ENCODE results near the gene ZNF76.

The ZNF76 gene

DNA sequence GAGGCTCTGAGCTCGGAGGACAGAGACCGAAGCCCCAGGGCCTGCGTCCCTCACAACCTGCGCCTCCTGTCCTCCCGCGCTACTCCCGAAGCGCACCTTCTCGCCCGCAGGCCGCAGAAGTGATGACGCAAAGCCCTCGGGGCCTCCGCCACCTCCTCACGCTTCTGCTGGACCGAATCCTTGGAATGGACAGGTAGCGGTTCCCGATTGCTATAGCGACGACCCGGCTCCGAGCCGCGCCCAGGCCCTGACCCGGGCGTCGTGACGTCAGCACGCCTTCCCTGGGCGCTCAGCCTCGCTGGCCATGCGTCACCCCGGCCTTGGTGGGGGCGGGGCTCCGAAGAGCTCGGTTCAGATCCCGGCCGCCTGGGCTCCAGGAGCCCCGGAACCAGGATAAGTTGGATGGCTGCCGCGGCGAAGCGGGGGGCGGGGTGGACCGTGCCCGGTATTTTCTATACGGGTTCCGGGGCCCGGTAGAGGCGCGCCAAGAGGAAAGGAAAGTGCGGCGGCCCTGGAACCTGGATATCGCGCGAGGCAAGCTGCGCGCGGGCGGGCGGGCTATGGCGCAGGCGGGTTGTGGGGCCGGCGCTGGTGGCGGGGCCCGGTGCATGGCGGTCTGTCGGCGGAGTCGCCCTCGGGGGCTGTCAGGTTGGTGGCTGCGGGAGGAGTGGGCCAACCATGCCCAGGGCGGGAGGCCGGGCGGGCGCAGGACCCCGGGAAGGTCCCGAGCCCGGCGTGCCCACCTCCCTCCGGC, at the start of gene ZNF76:
ZNF76 (plus strand) TSS at position 542 of the 754 bp plus-strand sequence. CDS start 21,417 bp downstream, outside the sequence.
- TF ChIP-seq, protein P1, sequence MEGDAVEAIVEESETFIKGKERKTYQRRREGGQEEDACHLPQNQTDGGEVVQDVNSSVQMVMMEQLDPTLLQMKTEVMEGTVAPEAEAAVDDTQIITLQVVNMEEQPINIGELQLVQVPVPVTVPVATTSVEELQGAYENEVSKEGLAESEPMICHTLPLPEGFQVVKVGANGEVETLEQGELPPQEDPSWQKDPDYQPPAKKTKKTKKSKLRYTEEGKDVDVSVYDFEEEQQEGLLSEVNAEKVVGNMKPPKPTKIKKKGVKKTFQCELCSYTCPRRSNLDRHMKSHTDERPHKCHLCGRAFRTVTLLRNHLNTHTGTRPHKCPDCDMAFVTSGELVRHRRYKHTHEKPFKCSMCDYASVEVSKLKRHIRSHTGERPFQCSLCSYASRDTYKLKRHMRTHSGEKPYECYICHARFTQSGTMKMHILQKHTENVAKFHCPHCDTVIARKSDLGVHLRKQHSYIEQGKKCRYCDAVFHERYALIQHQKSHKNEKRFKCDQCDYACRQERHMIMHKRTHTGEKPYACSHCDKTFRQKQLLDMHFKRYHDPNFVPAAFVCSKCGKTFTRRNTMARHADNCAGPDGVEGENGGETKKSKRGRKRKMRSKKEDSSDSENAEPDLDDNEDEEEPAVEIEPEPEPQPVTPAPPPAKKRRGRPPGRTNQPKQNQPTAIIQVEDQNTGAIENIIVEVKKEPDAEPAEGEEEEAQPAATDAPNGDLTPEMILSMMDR (conservative IDR thresholded peaks at IDR 0.05): no peak
- H3K27ac ChIP-seq: peak within 1 kb of the TSS; percentile 88

DNA sequence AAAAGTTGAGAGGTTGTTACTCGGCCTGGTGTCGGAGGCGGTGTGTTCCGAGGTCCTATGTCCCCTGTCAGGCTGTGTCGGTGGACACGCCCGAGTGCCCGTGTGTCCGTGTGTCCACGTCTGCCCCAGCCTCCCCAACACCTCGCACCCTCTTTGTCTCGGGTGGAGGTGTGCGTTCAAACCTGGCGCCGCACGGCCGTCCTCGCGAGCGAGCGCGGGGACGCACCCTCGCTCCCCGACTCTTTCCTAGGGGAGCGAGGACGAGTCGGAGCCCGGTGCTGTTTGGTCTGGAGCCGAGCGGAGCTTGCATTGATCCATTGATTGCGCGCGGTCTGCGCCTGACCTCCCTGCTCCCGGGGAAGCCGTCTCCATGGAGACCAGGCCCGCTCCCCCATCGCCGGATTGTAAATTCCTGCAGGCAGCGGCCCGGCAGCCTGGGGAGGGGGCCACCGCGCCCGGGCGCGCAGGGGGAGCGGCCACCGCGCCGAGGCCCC, 46.2 kb upstream of the ZNF76 start:
- H3K27ac ChIP-seq: no peak overlapping the region
- TF ChIP-seq, protein P1 (conservative IDR thresholded peaks at IDR 0.05): no peak

DNA sequence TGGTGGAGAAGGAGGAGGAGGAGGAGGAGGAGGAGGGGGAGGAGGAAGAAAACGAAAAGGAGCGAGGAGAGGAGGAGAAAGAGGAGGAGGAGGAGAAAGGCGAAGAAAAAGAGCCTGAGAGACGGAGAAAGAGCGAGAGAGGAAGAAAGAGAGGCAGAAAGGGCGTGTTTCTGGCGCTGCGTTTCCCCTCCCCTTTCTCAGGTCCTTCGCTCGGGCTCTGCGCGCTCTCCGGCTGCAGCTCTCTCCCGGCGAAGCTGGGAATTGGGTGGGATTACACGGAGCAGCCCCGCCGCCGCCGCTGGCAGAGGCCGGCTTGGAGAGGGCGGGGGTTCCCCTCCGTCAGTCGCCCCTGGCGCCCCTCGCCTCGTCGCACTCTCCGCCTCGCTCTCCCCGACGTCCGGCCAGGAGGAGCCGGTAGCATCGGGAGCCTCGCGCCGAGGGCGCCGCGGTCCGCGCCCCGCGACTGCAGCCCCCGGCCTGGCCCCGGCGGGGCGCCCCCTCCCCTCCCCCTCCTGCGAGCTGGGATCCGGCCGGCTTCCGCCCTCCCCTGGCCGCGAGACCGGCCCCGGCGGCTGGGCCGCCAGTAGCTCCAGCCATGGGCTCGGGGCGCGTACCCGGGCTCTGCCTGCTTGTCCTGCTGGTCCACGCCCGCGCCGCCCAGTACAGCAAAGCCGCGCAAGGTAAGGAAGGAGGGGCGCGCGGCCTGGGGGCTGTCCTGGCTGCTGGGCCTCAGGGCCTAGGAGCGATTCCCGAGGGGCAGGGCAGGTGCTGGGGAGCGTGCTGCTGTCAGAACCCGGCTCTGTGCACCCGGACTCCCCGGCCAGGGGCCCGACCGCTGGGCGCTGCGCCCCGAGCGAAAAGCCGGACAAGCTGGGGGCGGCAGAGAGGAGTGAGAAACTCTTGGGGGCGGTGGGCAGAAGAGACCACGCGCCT, 45.4 kb upstream of the ZNF76 start, which contains the start of gene SCUBE3:
SCUBE3 (plus strand) TSS at position 133 of the 933 bp plus-strand sequence; CDS start at position 596, 463 bp downstream.
- TF ChIP-seq, protein P1 (conservative IDR thresholded peaks at IDR 0.05): no peak
- H3K27ac ChIP-seq: peak within 1 kb of the TSS; percentile 26; the same call in 1 of the 2 replicates

DNA sequence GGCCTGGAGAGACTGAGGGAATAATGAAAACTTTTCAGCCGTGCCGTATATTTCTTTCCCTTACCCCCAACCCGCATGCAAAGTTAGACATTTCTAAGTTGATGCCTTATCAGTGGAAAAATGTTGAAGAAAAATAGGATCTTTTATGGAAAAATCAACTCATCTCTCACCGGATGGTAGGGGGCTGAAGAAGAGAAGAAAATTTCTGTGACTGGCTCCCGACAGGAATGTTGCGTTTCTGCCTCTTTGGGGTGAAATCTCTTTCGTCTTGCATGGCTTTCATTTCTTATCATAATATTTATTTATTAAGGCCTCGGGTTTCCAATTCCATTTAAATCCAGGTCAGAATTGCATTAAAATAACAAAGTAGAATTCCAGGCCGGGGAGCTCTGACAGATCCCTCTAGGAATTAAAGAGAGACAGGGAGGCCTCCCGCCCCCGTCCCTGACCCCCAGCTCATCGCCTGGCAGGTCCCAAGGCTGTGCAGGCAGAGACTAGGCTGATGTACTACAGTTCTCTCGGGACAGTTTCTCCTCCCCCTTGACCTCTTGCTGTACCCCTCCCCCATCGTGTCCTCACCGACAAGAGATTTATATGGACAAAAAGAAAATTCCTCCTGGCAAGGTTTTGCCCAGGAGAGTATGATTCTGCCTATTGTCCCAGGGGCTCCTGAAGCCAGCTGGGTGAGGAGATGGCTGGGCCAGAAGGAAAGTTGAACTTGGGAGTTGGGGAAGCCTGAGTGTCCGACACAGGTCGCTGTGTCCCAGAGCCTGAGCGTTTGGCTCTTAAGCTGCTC, 44.5 kb upstream of the ZNF76 start:
- TF ChIP-seq, protein P1 (conservative IDR thresholded peaks at IDR 0.05): no peak
- no peak overlapping the region for H3K27ac ChIP-seq

DNA sequence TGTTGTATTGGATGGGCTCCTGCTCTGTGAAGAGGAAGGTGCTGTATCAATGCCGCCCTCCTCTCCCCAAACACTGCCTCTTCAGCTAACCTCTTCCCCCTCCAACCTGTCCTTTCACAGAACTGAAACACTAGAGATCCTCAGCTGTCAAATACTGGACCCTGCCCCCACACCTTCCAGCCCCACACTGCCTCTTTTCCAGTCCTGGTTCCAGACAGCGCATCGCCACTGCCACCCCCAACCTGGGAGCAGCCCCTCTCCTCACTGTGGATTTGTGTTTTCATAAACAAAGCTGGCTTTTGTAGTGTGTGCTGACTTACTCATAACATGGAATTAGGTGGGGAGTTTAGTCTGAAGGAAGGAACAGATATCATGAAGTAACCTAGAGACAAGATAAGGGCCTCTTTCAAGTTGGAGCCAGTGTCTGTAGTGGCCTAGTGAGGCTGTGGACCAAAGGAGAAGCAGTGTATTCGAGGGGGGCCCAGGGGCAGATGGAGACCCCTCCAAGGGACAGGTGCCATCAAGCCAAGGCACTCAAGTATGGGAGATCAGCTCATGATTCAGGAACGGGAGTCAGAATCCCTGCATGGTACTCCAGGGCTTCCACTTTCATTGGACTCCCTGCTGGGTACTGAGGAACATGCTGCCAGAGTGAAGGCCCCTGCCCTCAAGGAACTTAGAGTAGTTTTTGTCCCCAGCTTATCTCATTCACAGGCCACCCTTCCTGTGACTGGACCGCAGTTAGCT, 43.7 kb upstream of the ZNF76 start:
- H3K27ac ChIP-seq: no peak overlapping the region

DNA sequence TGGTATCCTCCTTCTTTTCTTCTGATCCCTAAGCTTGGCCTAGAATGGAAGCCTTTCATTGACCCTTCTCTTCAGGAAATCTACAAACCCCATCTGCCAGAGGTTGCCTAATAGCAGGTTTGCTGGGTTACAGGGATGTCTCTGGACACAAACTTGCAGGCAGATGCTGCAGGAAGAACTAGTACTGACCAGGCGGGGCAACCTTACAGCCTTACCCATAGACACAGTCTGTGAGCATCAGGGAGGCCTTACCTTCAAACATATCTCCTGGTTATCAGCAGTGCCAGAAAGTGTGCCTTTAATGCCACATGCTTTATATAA, 43.2 kb upstream of the ZNF76 start:
- TF ChIP-seq, protein P1 (conservative IDR thresholded peaks at IDR 0.05): no peak
- no peak overlapping the region for H3K27ac ChIP-seq

More for the DNA sequence above, 43.7 kb upstream of the ZNF76 start:
- TF ChIP-seq, protein P1 (conservative IDR thresholded peaks at IDR 0.05): no peak
